Neural progenitor cell (in vitro differentiated cells): ENCODE data around the gene FKBP15. TPM values are rescaled to one million over a fixed set of nuclear protein-coding genes. Genes with fewer than 3 reads are reported as not detected.
"Not testable (repeated sequence)": the region's sequence is repeated elsewhere in the genome, so short reads cannot be mapped to it uniquely, and the experiment has no call there.

Source experiments
- DNase-seq: peaks from one replicate; pipeline ENCODE4 v3.0.0-alpha.2; 2016; ENCODE audit warnings: low spot score
- H2AFZ ChIP-seq: fragments of 200-600 bp; sonication (generic); replicated peaks from 2 replicates; pipeline ENCODE4 v1.6.1; 2016; ENCODE audit warnings: antibody characterized with exemption
- H3F3A ChIP-seq: fragments of 200-600 bp; sonication (generic); 2 replicates; pipeline ENCODE4 v1.6.1; 2016; ENCODE audit warnings: antibody characterized with exemption, low read depth
- H3K27ac ChIP-seq: fragments of 200-600 bp; sonication (generic); 2 replicates; pipeline ENCODE4 v1.5.1; 2016; ENCODE audit warnings: mild to moderate bottlenecking
- H3K27me3 ChIP-seq: fragments of 200-600 bp; sonication (generic); 2 replicates; pipeline ENCODE4 v1.6.1; 2016; ENCODE audit warnings: mild to moderate bottlenecking, moderate library complexity
- H3K36me3 ChIP-seq: fragments of 200-600 bp; sonication (generic); 2 replicates; pipeline ENCODE4 v1.5.1; 2016
- H3K4me1 ChIP-seq: fragments of 200-600 bp; sonication (generic); 2 replicates; pipeline ENCODE4 v1.6.1; 2016; ENCODE audit warnings: mixed run types
- H3K4me2 ChIP-seq: fragments of 200-600 bp; sonication (generic); 2 replicates; pipeline ENCODE4 v1.6.1; 2016
- H3K4me3 ChIP-seq: fragments of 200-600 bp; sonication (generic); 2 replicates; pipeline ENCODE4 v1.5.1; 2016
- H3K79me2 ChIP-seq: fragments of 200-600 bp; sonication (generic); 2 replicates; pipeline ENCODE4 v1.6.1; 2016; ENCODE audit warnings: low read depth
- H3K9ac ChIP-seq: fragments of 200-600 bp; sonication (generic); 2 replicates; pipeline ENCODE4 v1.6.1; 2016
- H3K9me3 ChIP-seq: fragments of 200-600 bp; sonication (generic); 2 replicates; pipeline ENCODE4 v1.5.1; 2016; ENCODE audit warnings: low read depth
- H4K20me1 ChIP-seq: fragments of 200-600 bp; sonication (generic); 2 replicates; pipeline ENCODE4 v1.6.1; 2016; ENCODE audit warnings: low read depth
- H3K27ac Mint-ChIP-seq: 3 replicates; pipeline ENCODE4 v1.8.0; 2021; ENCODE audit warnings: mixed read lengths
- H3K27me3 Mint-ChIP-seq: 2 replicates; pipeline ENCODE4 v1.8.0; 2022; ENCODE audit warnings: low read depth, mild to moderate bottlenecking, inconsistent platforms, moderate library complexity, mixed read lengths; ENCODE audit not compliant: insufficient read depth
- H3K36me3 Mint-ChIP-seq: 3 replicates; pipeline ENCODE4 v1.8.0; 2021; ENCODE audit warnings: mixed read lengths
- H3K4me1 Mint-ChIP-seq: 3 replicates; pipeline ENCODE4 v1.8.0; 2021; ENCODE audit warnings: mixed read lengths
- H3K4me3 Mint-ChIP-seq: 3 replicates; pipeline ENCODE4 v1.8.0; 2021; ENCODE audit warnings: mild to moderate bottlenecking, moderate library complexity, mixed read lengths
- H3K9me3 Mint-ChIP-seq: 3 replicates; pipeline ENCODE4 v1.8.0; 2020; ENCODE audit warnings: mixed read lengths
- CTCF ChIP-seq: fragments of 200-600 bp; sonication (generic); IDR thresholded peaks from 2 replicates; pipeline ENCODE4 v1.5.1; 2017; ENCODE audit warnings: antibody characterized with exemption, mild to moderate bottlenecking
- EZH2 ChIP-seq: fragments of 200-600 bp; sonication (generic); IDR thresholded peaks from 2 replicates; pipeline ENCODE4 v1.6.1; 2017; ENCODE audit warnings: antibody characterized with exemption, mild to moderate bottlenecking, moderate library complexity
- EZH2phosphoT487 ChIP-seq: fragments of 200-600 bp; sonication (generic); IDR thresholded peaks from 2 replicates; pipeline ENCODE4 v1.6.1; 2017; ENCODE audit warnings: antibody characterized with exemption
- total RNA-seq: library from RNA; depleted of rRNA; stranded (reverse); fragments of >200 nt; gene quantifications from 2 replicates; pipeline ENCODE4 v1.2.3, GENCODE V29; 2015; ENCODE audit warnings: low replicate concordance

FKBP15 gene
- total RNA-seq, 1 donor from 2014 or later: 25.5 TPM

DNA sequence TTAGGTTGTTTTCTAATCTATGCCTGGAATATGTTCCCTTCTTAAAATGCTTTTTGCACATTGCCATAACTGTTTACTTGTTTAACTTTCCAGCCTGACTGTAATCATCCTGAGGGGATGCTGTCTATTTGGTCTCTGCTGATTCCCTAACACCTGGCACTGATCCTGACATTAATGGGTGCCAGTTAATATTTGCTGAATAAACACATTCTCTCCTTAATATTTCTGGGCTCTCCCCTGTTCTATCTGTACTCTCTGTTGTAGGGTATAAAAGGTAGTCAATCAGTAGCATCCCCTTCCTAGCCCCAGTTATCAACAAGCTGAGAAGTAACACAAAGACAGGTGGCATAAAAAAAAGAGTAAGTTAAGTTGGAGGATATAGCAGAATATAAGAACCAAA lies 91.6 kb downstream of the FKBP15 start:
- no peaks in the 10 kb centered on the region for H4K20me1 ChIP-seq
- H3F3A ChIP-seq: no peaks in the 10 kb centered on the region
- Mint-ChIP-seq H3K9me3 (no peaks in the 10 kb centered on the region), H3K36me3 (no peaks in the 10 kb centered on the region), H3K27me3 (peaks cover 17% of the 10 kb centered on the region), H3K4me1 (no peaks in the 10 kb centered on the region), H3K27ac (no peak overlapping the region), H3K4me3 (no peak overlapping the region)
- no peaks in the 10 kb centered on the region for H3K4me1 ChIP-seq
- no peak overlapping the region for H3K27ac ChIP-seq
- no peak for DNase-seq
- no peak overlapping the region for H2AFZ ChIP-seq
- H3K4me3 ChIP-seq: no peak overlapping the region
- TF ChIP-seq EZH2: no peak
- TF ChIP-seq EZH2phosphoT487: no peak
- no peak for TF ChIP-seq CTCF
- H3K9ac ChIP-seq: no peak overlapping the region
- no peaks in the 10 kb centered on the region for H3K79me2 ChIP-seq
- H3K36me3 ChIP-seq: no peaks in the 10 kb centered on the region
- no peak overlapping the region for H3K4me2 ChIP-seq
- peaks cover 6% of the 10 kb centered on the region for H3K27me3 ChIP-seq
- H3K9me3 ChIP-seq: no peaks in the 10 kb centered on the region

DNA sequence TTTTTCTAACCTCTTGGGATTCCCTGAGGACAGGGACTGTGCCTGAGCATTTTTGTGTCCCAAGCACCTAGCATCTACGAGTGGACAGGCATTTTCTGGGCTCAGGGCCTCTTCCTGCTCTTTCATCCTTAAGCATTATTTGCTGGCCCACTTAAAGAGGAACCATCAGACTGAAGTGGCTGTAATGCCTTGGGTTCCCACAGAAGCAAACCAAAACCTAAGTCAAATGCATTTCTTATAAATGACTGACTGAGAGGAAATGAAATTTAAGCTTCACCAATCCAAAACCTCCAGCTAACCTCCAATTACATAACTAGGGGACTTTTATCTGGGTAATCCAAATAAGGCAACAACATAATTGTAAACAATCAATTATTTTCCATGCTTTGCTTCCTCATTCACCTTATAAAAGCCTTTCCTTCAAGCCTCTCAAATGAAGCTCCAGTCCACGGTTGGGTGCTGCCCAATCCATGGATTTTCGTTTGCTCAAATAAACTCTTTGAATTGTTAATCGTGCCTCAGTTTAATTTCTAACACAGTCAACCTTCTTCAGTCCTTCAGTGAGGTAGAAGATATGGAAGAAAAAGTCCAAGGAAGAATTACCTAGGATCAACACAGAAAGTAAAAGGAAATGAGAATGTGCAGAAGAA lies 95.6 kb downstream of the FKBP15 start:
- Mint-ChIP-seq H3K27ac (no peak overlapping the region), H3K27me3 (peaks cover 19% of the 10 kb centered on the region), H3K36me3 (no peaks in the 10 kb centered on the region), H3K9me3 (no peaks in the 10 kb centered on the region), H3K4me1 (no peaks in the 10 kb centered on the region), H3K4me3 (no peak overlapping the region)
- no peak overlapping the region for H2AFZ ChIP-seq
- no peaks in the 10 kb centered on the region for H3K36me3 ChIP-seq
- TF ChIP-seq EZH2phosphoT487 (no peak), EZH2 (no peak)
- no peak for DNase-seq
- no peaks in the 10 kb centered on the region for H3F3A ChIP-seq
- H3K4me3 ChIP-seq: no peak overlapping the region
- peaks cover 6% of the 10 kb centered on the region for H3K27me3 ChIP-seq
- H3K9me3 ChIP-seq: no peaks in the 10 kb centered on the region
- H3K9ac ChIP-seq: no peak overlapping the region
- H3K79me2 ChIP-seq: no peaks in the 10 kb centered on the region
- no peaks in the 10 kb centered on the region for H3K4me1 ChIP-seq
- no peak overlapping the region for H3K27ac ChIP-seq
- H3K4me2 ChIP-seq: no peak overlapping the region
- H4K20me1 ChIP-seq: no peaks in the 10 kb centered on the region

DNA sequence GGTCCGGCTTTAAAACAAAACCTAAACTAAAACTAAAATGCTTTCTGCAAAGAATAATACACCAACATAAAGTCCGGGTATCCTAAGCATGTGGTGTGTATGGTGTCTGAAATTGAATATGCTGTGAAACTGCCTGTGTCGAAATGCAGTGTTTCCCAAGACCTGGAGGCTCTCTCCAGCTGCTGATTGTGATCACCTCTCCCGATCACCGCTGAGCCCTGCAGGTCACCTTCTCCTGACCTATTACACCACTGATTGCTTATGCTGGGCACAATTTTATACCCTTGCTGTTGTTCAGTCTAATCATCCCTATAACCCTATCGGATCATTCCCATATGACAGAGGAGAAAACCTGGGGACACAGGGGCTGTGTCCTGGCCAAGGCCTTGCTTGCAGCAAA lies 102.2 kb downstream of the FKBP15 start:
- not testable (repeated sequence) for H3K4me3 Mint-ChIP-seq, H3K4me3 ChIP-seq, H3K9me3 Mint-ChIP-seq, H3K4me1 Mint-ChIP-seq, H3K4me1 ChIP-seq, H3K9ac ChIP-seq, H4K20me1 ChIP-seq, H3K27me3 ChIP-seq, DNase-seq, H3K27ac Mint-ChIP-seq, H3K27ac ChIP-seq, H3K27me3 Mint-ChIP-seq, H3K4me2 ChIP-seq, H3F3A ChIP-seq, H3K9me3 ChIP-seq, H3K36me3 Mint-ChIP-seq, H2AFZ ChIP-seq, H3K79me2 ChIP-seq, H3K36me3 ChIP-seq

Other genes with a start within 250 kb of the FKBP15 start
- 11.5 and 20.0 TPM in 2 replicates for gene ZNF883, start 209.1 kb downstream of the FKBP15 start, total RNA-seq
- gene ZFP37, start 164.6 kb downstream of the FKBP15 start, total RNA-seq: 13.3 and 14.1 TPM in 2 replicates
- 0.34 and 1.7 TPM in 2 replicates for gene SLC31A2, start 70.3 kb downstream of the FKBP15 start, total RNA-seq
- 22.1 and 26.0 TPM in 2 replicates for gene SLC31A1, start 267 bp upstream of the FKBP15 start, total RNA-seq
- gene CDC26, start 54.3 kb upstream of the FKBP15 start, total RNA-seq: 45.6 and 94.4 TPM in 2 replicates
- 28.2 and 34.0 TPM in 2 replicates for gene PRPF4, start 54.4 kb upstream of the FKBP15 start, total RNA-seq
- gene RNF183, start 82.1 kb upstream of the FKBP15 start, total RNA-seq: 0.09 and 0.28 TPM in 2 replicates
- 2.5 and 3.2 TPM in 2 replicates for gene WDR31, start 119.0 kb upstream of the FKBP15 start, total RNA-seq
- 0.25 and 0.58 TPM in 2 replicates for gene BSPRY, start 128.3 kb upstream of the FKBP15 start, total RNA-seq
- 9.8 and 18.0 TPM in 2 replicates for gene HDHD3, start 155.7 kb upstream of the FKBP15 start, total RNA-seq
- gene ALAD, start 180.0 kb upstream of the FKBP15 start, total RNA-seq: 17.4 and 20.8 TPM in 2 replicates
- gene POLE3, start 189.4 kb upstream of the FKBP15 start, total RNA-seq: 48.2 and 57.8 TPM in 2 replicates
- gene C9orf43, start 189.5 kb upstream of the FKBP15 start, total RNA-seq: 0.50 and 1.3 TPM in 2 replicates
- 30.3 and 39.9 TPM in 2 replicates for gene RGS3, start 242.4 kb upstream of the FKBP15 start, total RNA-seq